ENCODE results near the gene SUSD4.

Gene SUSD4

DNA sequence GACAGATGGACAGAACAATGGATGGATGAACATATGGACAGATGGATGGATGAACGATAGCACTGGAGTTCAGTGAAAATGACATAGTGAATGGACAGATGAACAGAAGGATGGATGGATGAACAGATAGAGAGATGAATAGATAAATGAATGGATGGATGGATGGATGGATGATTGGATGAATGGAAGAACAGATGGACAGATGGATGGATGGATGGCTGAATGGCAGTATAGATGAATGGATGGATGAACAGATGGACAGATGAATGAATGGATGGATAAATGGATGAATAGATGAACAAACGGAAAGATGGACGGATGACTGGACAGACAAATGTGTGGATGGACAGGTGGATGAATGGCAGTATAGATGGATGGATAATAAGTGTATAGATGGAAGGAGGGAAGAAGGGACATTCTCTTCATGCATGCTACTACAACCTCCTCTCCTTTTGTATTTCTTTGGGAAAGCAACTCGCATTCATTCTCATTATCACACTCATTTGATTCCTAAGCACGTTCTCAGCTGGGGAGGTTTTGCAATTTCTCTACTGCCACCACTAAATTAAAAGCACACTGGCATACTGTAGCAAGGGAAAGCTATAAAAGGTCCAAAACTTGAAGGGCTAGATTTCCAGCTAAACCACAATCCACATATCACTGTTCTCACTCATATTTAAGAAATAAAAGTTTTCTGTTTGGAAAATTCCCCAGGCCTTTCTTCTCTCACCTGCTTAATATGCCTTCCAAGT lies 34.1 kb downstream of the SUSD4 start:
- no peak for DNase-seq (ENCODE audit: low read depth)

DNA sequence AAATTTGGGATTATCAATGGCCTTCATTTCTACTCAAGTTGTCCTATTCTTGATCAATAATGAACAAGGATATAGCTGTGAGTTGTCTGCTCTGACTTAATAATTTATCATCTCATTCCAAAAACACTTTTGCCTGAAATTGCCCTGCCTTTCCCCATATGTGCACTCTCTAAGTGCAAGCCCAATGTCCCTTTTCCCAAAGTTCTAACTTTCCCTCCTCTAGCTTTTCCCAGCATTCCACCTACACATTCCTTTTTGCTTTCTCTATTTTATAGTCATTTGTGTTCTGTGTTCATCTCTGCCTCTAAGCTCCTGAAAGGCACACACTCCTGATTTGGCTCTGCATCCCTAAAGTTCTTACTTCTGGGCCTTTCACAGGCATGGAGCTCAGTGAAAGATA lies 34.7 kb downstream of the SUSD4 start:
- DNase-seq (ENCODE audit: low read depth), result no peak

DNA sequence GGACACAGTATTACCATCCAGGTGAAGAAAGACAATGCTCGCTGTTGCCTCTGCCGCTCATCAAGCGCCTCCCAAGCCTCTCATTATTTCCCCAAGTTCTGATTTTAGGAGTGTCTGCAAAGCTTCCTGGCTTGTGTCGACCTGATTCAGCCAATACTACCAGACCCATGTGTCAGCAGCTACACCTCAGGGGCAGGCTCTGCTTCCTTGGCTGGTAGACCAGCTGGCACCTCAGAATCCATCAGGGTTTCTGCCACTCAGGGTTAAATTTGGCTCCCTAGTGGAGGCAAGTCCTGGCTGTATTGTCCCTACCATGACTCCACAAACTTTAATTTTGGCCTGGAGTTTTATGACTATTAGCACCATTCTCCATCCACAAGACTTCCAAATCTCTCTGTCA lies 35.4 kb downstream of the SUSD4 start:
- DNase-seq (ENCODE audit: low read depth), result no peak

GRCh38 chr1:223326776-223327175 lies 37.2 kb downstream of the SUSD4 start:
- DNase-seq (ENCODE audit: low read depth), result peak; percentile 28

GRCh38 chr1:223323491-223324484 lies 40.2 kb downstream of the SUSD4 start:
- no peak for DNase-seq (ENCODE audit: low read depth)

DNA sequence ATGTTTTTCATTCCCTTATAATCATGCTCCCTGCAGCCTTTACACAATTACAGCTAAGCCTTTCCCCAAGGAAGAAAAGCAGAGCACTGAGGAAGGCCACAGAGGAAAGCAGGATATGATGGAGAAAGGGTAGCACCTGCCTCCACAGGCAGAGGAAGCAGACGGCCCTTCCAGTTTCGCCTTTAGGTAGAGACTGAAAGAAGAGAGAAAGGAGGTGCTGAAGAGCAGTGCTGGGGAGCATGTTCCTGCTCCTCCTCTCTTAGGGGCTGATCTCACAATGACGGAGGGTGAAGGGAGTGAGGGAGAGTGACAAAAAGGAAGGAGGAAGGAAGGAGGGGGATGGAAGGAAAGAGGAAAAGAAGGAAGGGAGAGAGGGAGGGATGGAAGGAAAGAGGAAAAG lies 41.1 kb downstream of the SUSD4 start:
- DNase-seq (ENCODE audit: low read depth), result no peak

GRCh38 chr1:223320959-223321358 lies 43.0 kb downstream of the SUSD4 start:
- DNase-seq (ENCODE audit: low read depth), result no peak

DNA sequence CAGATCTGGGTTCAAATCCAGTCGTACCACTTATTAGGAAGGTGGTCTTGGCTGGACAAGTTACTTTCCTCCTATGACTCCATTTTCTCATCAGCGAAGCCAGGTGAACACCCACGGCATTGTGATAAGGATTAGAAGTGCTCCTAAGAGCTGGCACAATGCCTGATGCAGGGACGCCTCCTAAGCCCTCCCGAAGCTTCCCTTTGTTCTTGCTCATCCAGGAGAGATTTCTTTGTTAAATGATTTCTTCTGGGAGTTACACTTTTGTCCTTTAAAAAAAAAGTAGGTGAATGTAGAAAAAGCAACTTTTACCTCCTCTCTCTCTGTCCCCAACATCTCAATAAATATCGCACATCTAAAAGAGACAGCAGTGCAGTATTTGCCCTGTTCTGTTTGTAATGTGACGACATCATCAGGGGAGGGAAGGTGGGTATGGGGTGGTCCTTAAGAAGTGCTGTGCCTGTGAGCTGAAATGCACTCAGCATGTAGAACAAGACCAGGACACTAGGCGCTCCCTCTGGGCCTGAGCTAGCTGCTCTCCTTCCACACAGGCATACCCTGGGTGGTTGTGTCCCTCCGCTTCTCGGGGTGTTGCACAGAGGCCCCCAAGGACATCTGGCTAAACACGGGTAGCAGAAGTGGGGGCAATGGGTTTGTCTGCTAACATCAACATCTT lies 43.9 kb downstream of the SUSD4 start:
- no peak for DNase-seq (ENCODE audit: low read depth)

- DNase-seq (ENCODE audit: low read depth), result no peak
Observed at GRCh38 chr1:223319398-223319797, 44.6 kb downstream of the SUSD4 start.

GRCh38 chr1:223316082-223316481 lies 47.9 kb downstream of the SUSD4 start:
- no peak for DNase-seq (ENCODE audit: low read depth)

DNA sequence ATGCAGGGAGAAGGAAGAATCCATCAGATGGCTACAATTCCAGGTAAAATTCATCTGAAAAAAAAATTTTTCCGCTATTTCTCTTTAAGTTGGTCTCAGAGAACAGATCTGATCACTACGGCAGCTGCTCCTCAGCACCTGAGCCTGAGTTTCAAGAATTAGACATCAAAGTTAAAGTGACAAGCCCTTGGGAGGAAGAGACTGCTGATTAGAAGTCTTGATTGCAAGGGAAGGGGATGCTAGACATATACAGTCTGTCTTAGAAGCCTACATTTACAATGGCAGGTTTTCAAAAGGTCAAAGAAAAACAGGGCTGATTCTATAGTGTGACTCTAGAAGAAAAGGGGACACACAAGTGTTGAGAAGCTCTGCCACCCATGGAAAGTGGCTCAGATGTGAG lies 48.3 kb downstream of the SUSD4 start:
- DNase-seq (ENCODE audit: low read depth), result no peak

DNA sequence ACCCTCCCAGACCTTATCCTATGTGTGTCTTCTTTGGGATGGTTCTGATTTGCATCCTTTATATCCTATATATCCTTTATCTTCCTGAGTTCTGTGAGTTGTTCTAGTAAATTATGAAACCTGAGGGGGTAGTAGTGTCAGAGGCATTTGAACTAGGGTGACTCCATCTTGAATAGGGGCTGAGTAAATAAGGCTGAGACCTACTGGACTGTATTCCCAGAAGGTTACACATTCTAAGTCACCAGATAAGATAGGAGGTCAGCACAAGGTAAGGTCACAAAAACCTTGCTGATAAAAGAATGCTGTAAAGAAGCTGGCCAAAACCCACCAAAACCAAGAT lies 50.6 kb downstream of the SUSD4 start:
- DNase-seq (ENCODE audit: low read depth), result no peak

- no peak for DNase-seq (ENCODE audit: low read depth)
Observed at GRCh38 chr1:223312705-223313414, 51.1 kb downstream of the SUSD4 start.

- DNase-seq (ENCODE audit: low read depth), result no peak
Observed at GRCh38 chr1:223312273-223312672, 51.7 kb downstream of the SUSD4 start.

DNA sequence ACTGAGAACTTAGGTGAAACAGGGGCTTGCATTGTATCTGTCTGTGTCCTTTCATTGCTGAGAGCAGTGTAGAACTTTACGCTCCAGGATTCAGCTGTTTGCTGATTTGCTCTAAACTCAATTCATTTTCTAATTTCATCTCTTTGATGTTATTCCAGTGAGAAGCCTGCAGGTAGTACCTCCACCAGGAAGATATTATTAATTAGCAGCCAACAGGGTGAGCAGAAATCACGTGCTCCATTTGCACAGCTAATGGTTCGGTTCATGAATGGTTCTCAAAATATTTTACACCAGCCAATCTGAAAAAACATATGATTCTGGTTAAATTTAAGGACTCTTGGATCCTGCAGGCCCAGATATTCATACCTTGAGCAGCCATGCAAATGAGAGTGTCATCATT lies 52.1 kb downstream of the SUSD4 start:
- no peak for DNase-seq (ENCODE audit: low read depth)

GRCh38 chr1:223308136-223308535 lies 55.8 kb downstream of the SUSD4 start:
- no peak for DNase-seq (ENCODE audit: low read depth)

DNA sequence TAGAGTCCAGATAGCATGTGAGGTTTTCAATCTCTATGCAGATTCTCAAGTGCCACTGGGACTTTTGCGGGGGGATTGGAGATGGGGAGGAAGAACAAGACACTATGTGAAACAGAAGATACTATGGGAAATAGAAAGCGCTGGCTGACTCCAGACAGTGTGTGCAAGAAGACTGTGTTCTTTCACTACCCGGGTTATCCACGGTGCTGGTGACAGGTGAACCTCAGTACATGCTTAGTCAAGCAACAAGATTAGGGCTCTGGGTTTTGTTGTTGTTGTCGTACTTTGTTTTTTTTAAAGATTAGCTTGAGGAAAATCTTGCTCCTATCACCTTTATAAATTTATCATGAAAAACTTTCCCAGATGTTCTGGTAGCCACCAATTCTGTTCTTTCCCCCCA lies 56.4 kb downstream of the SUSD4 start:
- no peak for DNase-seq (ENCODE audit: low read depth)

DNA sequence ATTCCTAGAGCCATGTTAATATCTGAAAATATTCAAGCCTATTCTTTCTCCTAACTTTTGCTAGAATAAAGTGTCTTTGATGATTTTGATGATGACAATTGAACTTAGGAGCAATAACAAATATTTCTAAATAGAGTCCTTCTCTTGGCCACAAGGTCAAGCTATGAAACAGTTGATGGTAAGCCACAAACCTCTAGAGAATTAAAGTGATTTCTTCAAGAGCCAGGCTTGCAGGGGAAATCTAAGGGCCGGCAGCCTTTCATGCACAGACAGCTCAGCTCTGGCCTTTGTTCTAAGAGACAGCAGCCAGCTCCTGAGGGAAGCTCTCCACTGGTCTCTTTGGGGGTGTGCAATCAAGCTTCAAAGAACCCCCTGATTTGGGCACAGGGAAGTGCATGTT lies 59.0 kb downstream of the SUSD4 start:
- DNase-seq (ENCODE audit: low read depth), result no peak

GRCh38 chr1:223301371-223301770 lies 62.6 kb downstream of the SUSD4 start:
- no peak for DNase-seq (ENCODE audit: low read depth)

DNA sequence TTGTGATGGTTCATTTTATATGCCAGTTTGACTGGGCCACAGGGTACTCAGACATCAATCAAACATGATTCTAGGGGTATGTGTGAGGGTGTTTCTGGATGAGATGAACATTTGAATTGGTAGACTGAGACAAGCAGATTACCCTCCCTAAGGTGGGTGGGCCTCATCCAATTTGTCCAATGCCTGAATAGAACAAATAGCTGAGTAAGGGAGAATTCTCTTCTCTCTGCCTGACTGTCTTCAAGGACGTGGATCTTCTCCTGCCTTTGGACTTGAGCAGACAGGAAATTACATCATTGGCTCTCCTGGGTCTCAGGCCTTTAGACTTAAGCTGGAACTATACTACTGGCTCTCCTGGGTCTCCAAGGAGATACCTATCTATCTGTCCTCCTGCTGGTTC lies 64.4 kb downstream of the SUSD4 start:
- DNase-seq (ENCODE audit: low read depth), result peak; percentile 16

- DNase-seq (ENCODE audit: low read depth), result peak; percentile 67
Observed at GRCh38 chr1:223298701-223299100, 65.3 kb downstream of the SUSD4 start.

DNA sequence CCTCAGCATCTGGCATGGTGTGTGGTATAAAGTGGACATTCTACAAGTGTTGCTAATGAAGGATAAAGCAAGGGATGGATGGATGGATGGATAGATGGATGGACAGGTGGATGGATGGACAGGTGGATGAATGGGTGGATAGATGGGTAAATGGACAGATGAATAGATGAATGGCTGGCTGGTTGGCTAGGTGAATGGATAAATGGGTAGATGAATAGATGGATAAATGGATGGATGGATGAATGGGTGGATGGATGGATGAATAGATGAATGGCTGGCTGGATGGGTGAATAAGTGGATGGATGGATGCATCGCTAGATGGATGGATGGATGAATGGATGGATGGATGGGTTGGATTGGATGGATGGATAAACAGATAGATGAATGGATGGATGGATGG lies 66.2 kb downstream of the SUSD4 start:
- no peak for DNase-seq (ENCODE audit: low read depth)
